Activated CD4-positive, alpha-beta T cell treated with anti-CD3 and anti-CD28 coated beads, Interleukin-2, amount 10 ng/mL, durations not matched to agents 7 days and 5 days (primary cell): ENCODE data around the gene CARD19. TPM values are rescaled to one million over a fixed set of nuclear protein-coding genes. Genes with fewer than 3 reads are reported as not detected.
A peak's percentile ranks its signal among the peaks of the same experiment; 100 is the strongest.

Source experiments
- CTCF ChIA-PET: fragments of 350-600 bp; sonication (Branson Sonifier 250); formaldehyde crosslinking; loops from one replicate; lab custom pipeline; 2021; ENCODE audit warnings: antibody characterized with exemption; lab: Charles Lee
- POLR2A ChIA-PET: fragments of 350-600 bp; sonication (Branson Sonifier 250); formaldehyde crosslinking; loops from one replicate; lab custom pipeline; 2021; ENCODE audit warnings: antibody characterized with exemption; lab: Charles Lee
- DNase-seq: peaks from one replicate; pipeline ENCODE4 v3.0.0-alpha.2; 2020
- H3K27ac Mint-ChIP-seq: one replicate; pipeline ENCODE4 v1.8.0; 2021; ENCODE audit warnings: mild to moderate bottlenecking, moderate library complexity, mixed read lengths
- H3K27me3 Mint-ChIP-seq: one replicate; pipeline ENCODE4 v1.8.0; 2021; ENCODE audit warnings: mixed read lengths
- H3K36me3 Mint-ChIP-seq: one replicate; pipeline ENCODE4 v1.8.0; 2021; ENCODE audit warnings: low read depth, mixed read lengths
- H3K4me1 Mint-ChIP-seq: one replicate; pipeline ENCODE4 v1.8.0; 2021; ENCODE audit warnings: mixed read lengths
- H3K4me3 Mint-ChIP-seq: one replicate; pipeline ENCODE4 v1.8.0; 2021; ENCODE audit warnings: mild to moderate bottlenecking, moderate library complexity, mixed read lengths
- H3K9me3 Mint-ChIP-seq: one replicate; pipeline ENCODE4 v1.8.0; 2021; ENCODE audit warnings: mixed read lengths
- total RNA-seq, 2 experiments: library from RNA; stranded (reverse); gene quantifications; one replicate each; pipeline ENCODE4 v1.2.3, GENCODE V29; 2021

CARD19 gene
- total RNA-seq, 2 experiments from 2014 or later: 40.3 to 42.6 TPM

- Mint-ChIP-seq H3K36me3 (peaks cover 80% of the 10 kb centered on the region), H3K27me3 (no peaks in the 10 kb centered on the region), H3K27ac (peak overlapping the region; percentile 9), H3K9me3 (peaks cover 8% of the 10 kb centered on the region), H3K4me1 (peaks cover 47% of the 10 kb centered on the region), H3K4me3 (no peak overlapping the region)
- DNase-seq: no peak
- CTCF ChIA-PET: interaction anchor here (1.1 kb wide), 2 partner anchors 24 to 25 kb away, joined by 3 read pairs; no protein-coding TSS in a partner anchor
- POLR2A ChIA-PET: interaction anchor here (0.5 kb wide), 1 partner anchor 16 kb away, joined by 3 read pairs; no protein-coding TSS in a partner anchor
These were observed 11.5 kb upstream of the CARD19 start for GRCh38 chr9:93084471-93084881.

DNA sequence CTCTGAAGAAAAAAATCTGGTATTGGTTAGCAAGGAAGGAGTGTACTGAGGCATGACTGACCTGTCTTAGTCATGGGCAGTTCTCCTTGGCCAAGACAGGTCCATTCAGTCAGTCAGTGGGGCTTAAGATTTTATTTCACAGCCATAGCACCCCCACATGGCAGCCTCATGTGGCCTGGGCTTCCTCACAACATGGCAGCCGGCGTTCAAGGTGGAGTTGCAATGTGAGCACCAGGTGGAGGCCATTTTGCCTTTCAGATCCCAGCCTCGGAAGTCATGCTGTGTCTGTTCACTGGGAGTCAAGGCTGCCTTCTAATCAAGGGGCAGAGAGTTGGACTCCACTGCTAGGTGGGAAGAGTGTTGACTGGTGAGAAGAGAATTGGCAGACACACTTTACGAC, 10.3 kb upstream of the CARD19 start:
- H3K4me3 Mint-ChIP-seq: no peak overlapping the region
- no peak for DNase-seq
- no peaks in the 10 kb centered on the region for H3K27me3 Mint-ChIP-seq
- H3K36me3 Mint-ChIP-seq: peaks cover 79% of the 10 kb centered on the region
- H3K4me1 Mint-ChIP-seq: peaks cover 55% of the 10 kb centered on the region
- H3K9me3 Mint-ChIP-seq: peaks cover 14% of the 10 kb centered on the region
- ChIA-PET POLR2A (no interaction called here), CTCF (interaction anchor here (1.1 to 1.3 kb wide), 3 partner anchors 10 to 24 kb away, joined by 3 read pairs; partner anchors contain the start of gene CARD19)
- H3K27ac Mint-ChIP-seq: peak overlapping the region; percentile 72

- POLR2A ChIA-PET: no interaction called here
- Mint-ChIP-seq H3K4me3 (no peak overlapping the region), H3K4me1 (peaks cover 56% of the 10 kb centered on the region), H3K36me3 (peaks cover 78% of the 10 kb centered on the region), H3K9me3 (peaks cover 20% of the 10 kb centered on the region), H3K27me3 (no peaks in the 10 kb centered on the region), H3K27ac (peak overlapping the region; percentile 57)
- DNase-seq: no peak
- CTCF ChIA-PET: interaction anchor here (0.6 to 1.3 kb wide), 2 partner anchors 21 to 175 kb away, joined by 3 read pairs; no protein-coding TSS in a partner anchor
These were observed 9.4 kb upstream of the CARD19 start for GRCh38 chr9:93086447-93087224.

DNA sequence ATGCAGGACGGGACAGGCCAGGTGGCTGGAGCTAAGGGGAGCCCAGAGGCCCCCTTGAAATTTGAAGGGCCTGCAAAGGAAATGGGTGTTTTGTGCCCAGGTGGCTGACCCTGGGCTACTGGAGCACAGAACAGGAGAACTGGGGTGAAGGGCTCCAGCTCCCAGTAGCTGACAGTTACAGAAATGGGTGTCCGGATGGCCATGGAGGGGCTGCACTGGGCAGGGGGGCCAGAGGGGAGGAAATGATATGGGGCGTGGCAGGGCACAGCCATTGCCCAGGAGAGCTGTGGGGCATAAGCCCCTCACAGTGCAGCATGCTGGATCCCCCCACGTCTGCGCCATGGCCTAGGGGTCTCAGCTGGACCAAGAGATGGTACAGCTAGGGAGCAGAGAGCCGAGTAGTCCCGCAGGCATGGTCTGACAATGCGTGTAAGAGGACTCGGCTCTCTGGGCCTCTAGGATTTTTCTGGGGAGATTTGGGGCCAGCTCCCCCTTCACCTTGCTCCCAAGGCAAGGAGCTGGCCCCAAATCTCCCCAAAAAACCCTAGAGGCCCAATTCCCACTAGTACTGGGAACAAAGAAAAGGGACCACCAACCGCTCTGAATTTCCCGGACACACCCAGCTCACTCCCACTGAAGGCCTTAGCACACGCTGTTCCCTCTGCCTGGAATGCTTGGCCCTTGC, 7.9 kb upstream of the CARD19 start:
- Mint-ChIP-seq H3K4me1 (peaks cover 58% of the 10 kb centered on the region), H3K27ac (no peak overlapping the region), H3K27me3 (no peaks in the 10 kb centered on the region), H3K9me3 (peaks cover 27% of the 10 kb centered on the region), H3K4me3 (no peak overlapping the region), H3K36me3 (peaks cover 82% of the 10 kb centered on the region)
- ChIA-PET CTCF (interaction anchor here (0.7 to 1.9 kb wide), 3 partner anchors 20 to 32 kb away, joined by 3 to 5 read pairs (median 4); no protein-coding TSS in a partner anchor), POLR2A (no interaction called here)
- DNase-seq: no peak

GRCh38 chr9:93088656-93089015, 7.4 kb upstream of the CARD19 start:
- H3K27ac Mint-ChIP-seq: peak overlapping the region; percentile 21
- no peak for DNase-seq
- POLR2A ChIA-PET: no interaction called here
- no peaks in the 10 kb centered on the region for H3K27me3 Mint-ChIP-seq
- H3K36me3 Mint-ChIP-seq: peaks cover 78% of the 10 kb centered on the region
- no peak overlapping the region for H3K4me3 Mint-ChIP-seq
- peaks cover 58% of the 10 kb centered on the region for H3K4me1 Mint-ChIP-seq
- CTCF ChIA-PET: interaction anchor here (0.7 to 1.9 kb wide), 2 partner anchors 21 to 31 kb away, joined by 4 to 5 read pairs; no protein-coding TSS in a partner anchor
- H3K9me3 Mint-ChIP-seq: peaks cover 27% of the 10 kb centered on the region

- H3K36me3 Mint-ChIP-seq: peaks cover 74% of the 10 kb centered on the region
- CTCF ChIA-PET: interaction anchor here (0.7 to 1.9 kb wide), 2 partner anchors 21 to 31 kb away, joined by 4 to 5 read pairs; no protein-coding TSS in a partner anchor
- no peak for DNase-seq
These were observed 7.0 kb upstream of the CARD19 start for GRCh38 chr9:93089024-93089423.

DNA sequence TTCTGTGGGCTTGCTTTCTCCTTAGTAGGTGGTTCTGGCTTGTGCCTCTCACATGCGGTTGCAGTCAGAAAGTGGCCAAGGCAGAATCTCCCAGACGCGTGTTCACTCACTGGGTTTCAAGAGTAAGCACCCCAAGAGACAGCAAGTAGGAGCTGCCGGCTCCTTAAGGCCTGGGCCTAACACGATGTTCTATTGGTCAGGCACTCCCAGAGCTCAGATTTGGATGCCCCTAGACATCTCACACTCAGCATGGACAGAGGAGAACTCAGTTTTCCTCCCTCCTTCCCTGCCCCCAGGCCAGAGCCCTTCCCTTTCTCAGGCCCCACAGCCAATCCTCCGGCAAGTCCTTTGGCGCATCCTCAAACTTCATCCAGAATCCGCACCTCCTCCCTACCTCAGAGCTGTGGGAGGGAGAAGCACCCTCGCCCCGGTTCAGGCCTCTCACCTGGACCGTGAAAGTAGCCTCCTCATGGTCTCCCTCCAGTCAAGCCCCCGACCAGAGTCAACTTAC, 6.5 kb upstream of the CARD19 start:
- ChIA-PET POLR2A (interaction anchor here (0.6 kb wide), 1 partner anchor 32 kb away, joined by 3 read pairs; no protein-coding TSS in a partner anchor), CTCF (interaction anchor here (1.9 kb wide), 1 partner anchor 22 kb away, joined by 5 read pairs; no protein-coding TSS in a partner anchor)
- Mint-ChIP-seq H3K4me1 (peaks cover 62% of the 10 kb centered on the region), H3K27ac (peak overlapping the region; percentile 21), H3K4me3 (no peak overlapping the region), H3K36me3 (peaks cover 69% of the 10 kb centered on the region), H3K9me3 (peaks cover 27% of the 10 kb centered on the region), H3K27me3 (no peaks in the 10 kb centered on the region)
- DNase-seq: no peak

More at GRCh38 chr9:93089024-93089423, 7.0 kb upstream of the CARD19 start:
- no peak overlapping the region for H3K4me3 Mint-ChIP-seq
- POLR2A ChIA-PET: no interaction called here
- no peaks in the 10 kb centered on the region for H3K27me3 Mint-ChIP-seq
- peaks cover 58% of the 10 kb centered on the region for H3K4me1 Mint-ChIP-seq
- H3K27ac Mint-ChIP-seq: peak overlapping the region; percentile 21
- peaks cover 27% of the 10 kb centered on the region for H3K9me3 Mint-ChIP-seq

DNA sequence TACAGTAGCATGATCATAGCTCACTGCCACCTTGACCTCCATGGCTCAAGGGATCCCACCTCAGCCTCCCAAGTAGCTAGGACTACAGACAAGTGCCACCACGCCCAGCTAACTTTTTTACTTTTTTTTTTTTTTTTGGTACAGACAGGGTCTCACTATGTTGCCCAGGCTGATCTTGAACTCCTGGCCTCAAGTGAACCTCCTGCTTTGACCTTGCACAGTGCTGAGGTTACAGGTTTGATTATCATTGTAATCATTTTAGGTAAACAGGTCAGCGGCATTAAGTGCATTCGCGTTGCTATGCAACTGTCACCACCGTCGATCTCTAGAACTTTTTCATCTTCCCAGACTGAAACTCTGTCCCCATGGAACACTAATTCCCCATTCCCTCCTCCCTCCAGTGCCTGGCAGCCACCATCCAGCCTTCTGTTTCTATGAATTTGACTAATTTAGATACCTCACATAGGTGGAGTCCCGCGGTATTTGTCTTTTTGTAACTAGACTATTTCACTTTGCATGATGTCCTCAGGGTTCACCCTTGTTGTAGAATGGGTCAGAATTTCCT, 5.8 kb upstream of the CARD19 start:
- Mint-ChIP-seq H3K36me3 (peaks cover 64% of the 10 kb centered on the region), H3K4me1 (peaks cover 69% of the 10 kb centered on the region), H3K27ac (peak overlapping the region; percentile 58), H3K9me3 (peaks cover 27% of the 10 kb centered on the region), H3K4me3 (no peak overlapping the region), H3K27me3 (no peaks in the 10 kb centered on the region)
- POLR2A ChIA-PET: interaction anchor here (0.6 kb wide), 1 partner anchor 31 kb away, joined by 3 read pairs; no protein-coding TSS in a partner anchor
- DNase-seq: no peak
- CTCF ChIA-PET: interaction anchor here (1.9 kb wide), 1 partner anchor 23 kb away, joined by 5 read pairs; no protein-coding TSS in a partner anchor

- peaks cover 68% of the 10 kb centered on the region for H3K4me1 Mint-ChIP-seq
- CTCF ChIA-PET: interaction anchor here (0.6 to 1.3 kb wide), 2 partner anchors 26 to 134 kb away, joined by 3 to 6 read pairs; no protein-coding TSS in a partner anchor
- peaks cover 56% of the 10 kb centered on the region for H3K36me3 Mint-ChIP-seq
- POLR2A ChIA-PET: no interaction called here
- H3K27ac Mint-ChIP-seq: peak overlapping the region; percentile 15
- DNase-seq: no peak
- no peak overlapping the region for H3K4me3 Mint-ChIP-seq
- H3K9me3 Mint-ChIP-seq: peaks cover 25% of the 10 kb centered on the region
- H3K27me3 Mint-ChIP-seq: no peaks in the 10 kb centered on the region
These were observed 5.0 kb upstream of the CARD19 start for GRCh38 chr9:93091056-93091452.

GRCh38 chr9:93091453-93092081, 4.5 kb upstream of the CARD19 start:
- no peaks in the 10 kb centered on the region for H3K27me3 Mint-ChIP-seq
- H3K4me3 Mint-ChIP-seq: no peak overlapping the region
- ChIA-PET POLR2A (no interaction called here), CTCF (interaction anchor here (0.6 to 2.7 kb wide), 3 partner anchors 27 to 135 kb away, joined by 3 to 8 read pairs (median 6); no protein-coding TSS in a partner anchor)
- peak overlapping the region; percentile 98 for H3K27ac Mint-ChIP-seq
- peaks cover 66% of the 10 kb centered on the region for H3K4me1 Mint-ChIP-seq
- DNase-seq: peak; percentile 35
- H3K36me3 Mint-ChIP-seq: peaks cover 54% of the 10 kb centered on the region
- peaks cover 23% of the 10 kb centered on the region for H3K9me3 Mint-ChIP-seq

DNA sequence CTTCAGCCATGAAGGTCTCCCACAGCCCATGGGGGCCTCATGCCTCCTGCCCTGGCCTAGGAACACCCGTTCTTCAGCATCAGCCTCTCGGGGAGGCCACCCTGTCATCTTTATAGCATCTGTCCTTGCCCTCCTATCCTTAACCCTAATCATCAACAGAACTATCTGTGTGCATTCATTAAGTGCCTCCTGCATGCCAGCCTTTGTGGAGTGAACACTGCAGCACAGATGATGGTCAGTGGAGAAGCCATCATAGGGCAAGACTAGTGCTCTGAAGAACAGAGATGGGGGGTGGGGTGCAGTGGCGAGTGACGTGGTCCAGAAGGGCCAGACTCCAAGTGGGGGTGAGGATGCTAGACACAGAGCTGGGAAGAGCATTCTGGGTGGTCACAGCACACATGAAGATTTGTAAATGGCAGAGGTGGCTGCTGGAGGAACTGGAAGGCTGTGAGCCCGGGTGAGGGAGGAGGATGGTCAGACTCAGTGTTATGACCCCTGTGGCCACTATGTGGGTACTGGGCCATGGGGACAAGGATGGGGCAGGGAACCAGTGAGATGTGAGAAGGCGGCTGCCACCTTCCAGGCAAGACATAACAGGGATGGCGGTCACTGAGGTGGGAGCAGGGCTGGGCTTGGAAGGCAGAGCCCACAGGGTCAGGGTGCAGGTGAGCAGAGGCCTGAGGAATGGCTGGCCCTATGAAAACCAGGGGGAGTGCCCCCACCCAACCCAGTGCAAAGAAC, 3.6 kb upstream of the CARD19 start:
- Mint-ChIP-seq H3K9me3 (peaks cover 21% of the 10 kb centered on the region), H3K36me3 (peaks cover 48% of the 10 kb centered on the region), H3K4me3 (no peak overlapping the region), H3K4me1 (peaks cover 69% of the 10 kb centered on the region), H3K27ac (peak overlapping the region; percentile 98), H3K27me3 (no peaks in the 10 kb centered on the region)
- ChIA-PET CTCF (interaction anchor here (1.3 to 2.7 kb wide), 2 partner anchors 28 to 89 kb away, joined by 6 to 8 read pairs; no protein-coding TSS in a partner anchor), POLR2A (no interaction called here)
- DNase-seq: no peak
